Measurements from ENCODE around the gene COASY.
"Not testable (repeated sequence)": the region's sequence is repeated elsewhere in the genome, so short reads cannot be mapped to it uniquely, and the experiment has no call there.

Gene COASY

GRCh38 chr17:42553161-42553818, 8.7 kb upstream of the COASY start:
- no peak for DNase-seq

- no peak for DNase-seq
These were observed 8.1 kb upstream of the COASY start for GRCh38 chr17:42553866-42554249.

- DNase-seq, result peak; percentile 77
These were observed 7.5 kb upstream of the COASY start for GRCh38 chr17:42554250-42555121.

GRCh38 chr17:42555122-42555622, 6.8 kb upstream of the COASY start:
- DNase-seq, result no peak

GRCh38 chr17:42555961-42556617, 5.9 kb upstream of the COASY start:
- DNase-seq, result not testable (repeated sequence)

GRCh38 chr17:42559075-42559474, 2.9 kb upstream of the COASY start:
- DNase-seq, result no peak

- no peak for DNase-seq
These were observed 1.7 kb upstream of the COASY start for GRCh38 chr17:42560246-42560645.

GRCh38 chr17:42562388-42563142, 617 bp downstream of the COASY start:
- no peak for DNase-seq

GRCh38 chr17:42563143-42563509, 1.2 kb downstream of the COASY start:
- no peak for DNase-seq

GRCh38 chr17:42563543-42563942, 1.6 kb downstream of the COASY start:
- no peak for DNase-seq

GRCh38 chr17:42563950-42564349, 2.0 kb downstream of the COASY start:
- DNase-seq, result no peak

- no peak for DNase-seq
These were observed 3.0 kb downstream of the COASY start for GRCh38 chr17:42564815-42565522.

- DNase-seq, result no peak
These were observed 3.7 kb downstream of the COASY start for GRCh38 chr17:42565523-42566214.

- DNase-seq, result no peak
These were observed 4.4 kb downstream of the COASY start for GRCh38 chr17:42566215-42566882.

GRCh38 chr17:42566883-42567573, 5.1 kb downstream of the COASY start, which contains the start of gene MLX:
Gene MLX (plus strand): TSS chr17:42567100. CDS start chr17:42567125, 25 bp downstream.
- peak; percentile 92 for DNase-seq

GRCh38 chr17:42568341-42569111, 6.6 kb downstream of the COASY start:
- DNase-seq, result no peak

- no peak for DNase-seq
These were observed 9.7 kb downstream of the COASY start for GRCh38 chr17:42571435-42572225.

- DNase-seq, result no peak
These were observed 11.1 kb downstream of the COASY start for GRCh38 chr17:42573095-42573494.

GRCh38 chr17:42574463-42574862, 12.5 kb downstream of the COASY start:
- no peak for DNase-seq

Data from NCI-H1105 (cell line).